Occipital lobe (tissue), 2 donors: ENCODE data around the gene BRMS1L. TPM values are rescaled to one million over a fixed set of nuclear protein-coding genes. Genes with fewer than 3 reads are reported as not detected.
"Not testable (repeated sequence)": the region's sequence is repeated elsewhere in the genome, so short reads cannot be mapped to it uniquely, and the experiment has no call there.

Experiments
- DNase-seq: peaks from one replicate; lab custom pipeline; 2025; lab: John Stamatoyannopoulos, UW
- total RNA-seq: library from RNA; depleted of rRNA; stranded (reverse); fragments of >200 nt; gene quantifications from one replicate; pipeline ENCODE4 v1.2.3, GENCODE V29; 2014

The BRMS1L gene
- total RNA-seq, 1 donor from 2014 or later: 19.0 TPM

GRCh38 chr14:35821564-35822411 lies 4.3 kb upstream of the BRMS1L start:
- no peak for DNase-seq

DNA sequence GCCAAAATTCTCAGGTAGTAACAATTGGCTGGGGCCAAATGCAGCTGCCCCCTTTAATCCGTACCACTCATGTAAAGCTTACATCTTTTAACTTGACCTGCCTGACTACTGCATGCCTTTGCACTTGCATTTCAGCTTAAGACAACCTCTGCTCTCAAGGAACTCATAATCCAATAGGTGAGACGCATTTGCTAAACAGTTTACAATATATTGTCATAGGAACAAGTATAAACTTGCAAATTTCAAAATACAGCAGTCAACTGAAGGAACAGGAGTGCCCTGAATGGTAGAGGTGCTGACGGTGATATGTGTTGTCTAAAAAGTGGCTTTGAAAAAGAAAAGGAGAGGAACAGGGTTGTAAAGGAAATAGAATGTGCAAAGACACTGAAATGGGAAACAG lies 3.6 kb upstream of the BRMS1L start:
- no peak for DNase-seq

- not testable (repeated sequence) for DNase-seq
Measured at GRCh38 chr14:35824446-35825165, 1.5 kb upstream of the BRMS1L start.

DNA sequence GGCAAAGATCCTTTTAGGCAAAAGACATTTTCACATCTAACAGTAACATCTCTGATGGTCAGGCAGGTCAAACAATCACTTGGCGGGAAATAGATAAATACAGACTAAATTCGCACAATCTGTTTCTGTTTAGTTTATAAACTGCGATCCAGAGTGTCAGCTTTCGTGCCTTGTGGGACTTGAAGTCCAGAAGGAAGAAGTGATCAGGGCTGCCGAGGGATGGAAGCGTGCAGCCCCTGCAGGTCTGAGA lies 245 bp upstream of the BRMS1L start:
- DNase-seq: no peak

GRCh38 chr14:35826952-35827416 lies 846 bp downstream of the BRMS1L start:
- no peak for DNase-seq

DNA sequence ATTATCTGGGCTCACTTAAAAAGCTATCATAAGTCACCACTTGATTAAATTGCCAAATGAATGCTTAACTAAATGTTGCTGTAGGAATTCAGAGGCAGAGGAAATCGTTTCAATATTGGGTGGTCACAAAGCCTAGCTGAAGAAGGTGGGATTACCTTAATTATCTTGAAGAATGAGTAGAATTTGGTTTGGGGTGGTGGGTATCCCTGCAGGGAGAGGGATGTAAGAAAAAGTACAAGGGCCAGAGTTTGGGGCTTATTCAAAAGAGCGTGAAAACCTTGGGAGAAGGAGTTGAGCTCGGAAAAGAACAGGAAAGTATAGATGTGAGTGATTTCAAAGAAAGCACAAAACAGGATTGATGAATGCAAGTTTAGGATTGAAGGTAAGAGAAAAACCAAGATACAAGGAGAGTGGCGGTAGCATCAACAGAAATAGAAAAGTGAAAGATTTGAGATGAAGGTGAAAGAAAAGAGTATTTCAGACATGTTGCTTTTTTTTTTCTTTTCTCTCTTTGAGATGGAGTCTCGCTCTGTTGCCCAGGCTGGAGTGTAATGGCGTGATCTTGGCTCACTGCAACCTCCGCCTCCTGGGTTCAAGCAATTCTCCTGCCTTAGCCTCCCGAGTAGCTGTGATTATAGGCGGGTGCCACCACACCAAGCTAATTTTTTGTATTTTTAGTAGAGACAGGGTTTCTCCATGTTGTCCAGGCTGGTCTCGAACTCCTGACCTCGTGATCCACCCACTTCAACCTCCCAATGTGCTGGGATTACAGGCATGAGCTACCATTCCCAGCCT lies 1.7 kb downstream of the BRMS1L start:
- no peak for DNase-seq

- no peak for DNase-seq
Measured at GRCh38 chr14:35829449-35829848, 3.3 kb downstream of the BRMS1L start.

DNA sequence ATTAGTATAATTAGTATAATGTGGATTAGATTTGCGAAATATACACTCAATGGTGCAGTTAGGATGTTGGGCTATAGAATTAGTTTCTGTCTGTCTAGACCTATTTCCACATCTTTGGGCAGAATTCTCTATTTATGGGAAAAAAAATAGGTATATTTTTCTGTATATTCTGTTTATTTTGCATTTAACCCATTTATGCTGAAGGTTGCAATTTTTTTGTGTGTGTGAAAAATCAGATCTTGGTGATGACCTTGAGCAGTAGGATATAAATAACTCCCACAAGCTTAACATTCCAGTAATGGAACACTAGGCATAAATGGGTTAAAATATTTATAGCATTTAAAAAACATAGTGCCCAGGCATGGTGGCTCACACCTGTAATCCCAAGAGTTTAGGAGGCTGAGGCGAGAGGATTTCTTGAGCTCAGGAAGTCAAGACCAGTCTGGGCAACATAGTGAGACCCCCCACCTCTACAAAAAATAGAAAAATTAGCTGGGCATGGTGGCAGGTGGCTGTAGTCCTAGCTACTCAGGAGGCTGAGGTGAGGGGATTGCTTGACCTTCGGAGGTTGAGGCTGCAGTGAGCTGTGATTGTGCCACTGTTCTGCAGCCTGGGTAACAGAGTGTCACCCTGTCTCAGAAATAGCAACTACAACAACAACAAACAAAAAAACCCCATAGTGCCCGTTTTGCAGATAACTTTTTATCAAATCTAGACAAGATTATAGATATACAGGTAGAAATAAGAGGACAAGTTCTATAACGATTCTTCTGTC lies 9.3 kb downstream of the BRMS1L start:
- no peak for DNase-seq

- DNase-seq: not testable (repeated sequence)
Measured at GRCh38 chr14:35841704-35842103, 15.6 kb downstream of the BRMS1L start.

DNA sequence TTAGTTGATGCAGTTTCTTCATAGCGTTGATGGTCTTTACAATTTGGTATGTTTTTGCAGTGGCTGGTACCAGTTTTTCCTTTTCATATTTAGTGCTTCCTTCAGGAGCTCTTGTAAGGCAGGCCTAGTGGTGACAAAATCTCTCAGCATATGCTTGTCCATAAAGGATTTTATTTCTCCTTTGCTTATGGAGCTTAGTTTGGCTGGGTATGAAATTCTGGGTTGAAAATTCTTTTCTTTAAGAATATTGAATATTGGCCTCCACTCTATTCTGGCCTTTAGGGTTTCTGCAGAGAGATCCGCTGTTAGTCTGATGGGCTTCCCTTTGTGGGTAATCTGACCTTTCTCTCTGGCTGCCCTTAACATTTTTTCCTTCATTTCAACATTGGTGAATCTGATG lies 16.1 kb downstream of the BRMS1L start:
- DNase-seq: not testable (repeated sequence)

GRCh38 chr14:35844494-35844893 lies 18.4 kb downstream of the BRMS1L start:
- no peak for DNase-seq

DNA sequence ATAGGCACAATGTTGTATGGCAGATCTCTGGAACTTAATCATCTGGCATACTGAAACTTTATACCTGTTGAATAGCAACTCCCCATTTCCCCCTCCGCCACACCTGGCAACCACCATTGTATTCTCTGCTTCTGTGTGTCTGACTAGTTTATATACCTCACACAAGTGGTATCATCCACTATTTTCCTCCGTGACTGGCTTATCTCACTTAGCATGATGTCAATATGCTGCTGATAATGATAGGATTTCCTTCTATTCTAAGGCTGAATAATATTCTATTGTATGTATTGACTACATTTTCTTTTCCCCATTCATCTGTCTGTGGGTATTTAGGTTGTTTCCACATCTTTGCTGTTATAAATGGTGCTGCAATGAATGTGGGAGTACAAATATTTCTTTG lies 21.5 kb downstream of the BRMS1L start:
- DNase-seq: no peak

DNA sequence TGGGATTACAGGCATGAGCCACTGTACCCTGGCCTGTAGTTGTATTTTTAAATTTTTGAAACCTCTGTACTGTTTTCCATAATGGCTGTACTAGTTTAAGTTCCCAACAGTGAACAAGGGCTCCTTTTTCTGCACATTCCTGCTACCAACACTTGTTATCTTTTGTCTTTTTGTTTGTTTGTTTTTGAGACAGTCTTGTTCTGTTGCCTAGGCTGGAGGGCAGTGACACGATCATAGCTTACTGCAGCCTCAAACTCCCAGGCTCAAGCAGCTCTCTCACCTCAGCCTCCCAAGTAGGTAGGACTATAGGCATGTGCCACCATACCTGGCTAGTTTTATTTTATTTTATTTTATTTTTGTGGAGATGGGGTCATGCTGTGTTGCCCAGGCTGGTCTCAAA lies 23.0 kb downstream of the BRMS1L start:
- DNase-seq: no peak

DNA sequence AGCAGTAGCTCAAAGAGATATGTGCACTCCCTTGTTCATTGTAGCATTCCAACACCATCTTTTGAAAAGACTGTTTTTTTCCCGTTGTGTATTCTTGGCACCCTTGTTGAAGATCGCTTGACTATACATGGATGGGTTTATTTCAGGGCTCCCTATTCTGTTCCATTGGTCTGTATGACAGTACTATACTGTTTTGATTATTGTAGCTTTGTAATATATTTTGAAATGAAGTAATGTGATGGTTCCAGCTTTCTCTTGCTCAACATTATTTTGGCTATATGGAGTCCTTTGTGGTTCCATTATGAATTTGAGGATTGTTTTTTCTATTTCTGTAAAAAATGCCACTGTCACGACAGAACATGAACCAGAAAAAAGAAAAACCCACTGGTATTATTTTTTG lies 25.7 kb downstream of the BRMS1L start:
- no peak for DNase-seq

DNA sequence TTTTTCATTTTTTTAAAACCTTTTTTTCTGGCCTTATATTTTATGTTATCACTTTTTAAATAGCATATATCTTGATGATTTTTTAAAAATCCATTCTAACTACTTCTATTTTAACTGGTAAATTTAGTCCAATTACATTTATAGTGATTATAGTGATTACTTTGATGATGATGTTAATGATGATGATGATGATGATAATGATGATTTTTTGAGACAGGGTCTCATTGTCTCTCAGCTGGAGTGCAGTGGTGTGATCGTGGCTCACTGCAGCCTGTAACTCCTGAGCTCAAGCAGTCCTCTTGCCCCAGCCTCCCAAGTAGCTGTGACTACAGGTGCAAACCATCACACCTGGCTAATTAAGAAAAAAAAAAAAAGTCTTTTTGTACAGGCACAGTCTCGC lies 27.1 kb downstream of the BRMS1L start:
- DNase-seq: no peak

DNA sequence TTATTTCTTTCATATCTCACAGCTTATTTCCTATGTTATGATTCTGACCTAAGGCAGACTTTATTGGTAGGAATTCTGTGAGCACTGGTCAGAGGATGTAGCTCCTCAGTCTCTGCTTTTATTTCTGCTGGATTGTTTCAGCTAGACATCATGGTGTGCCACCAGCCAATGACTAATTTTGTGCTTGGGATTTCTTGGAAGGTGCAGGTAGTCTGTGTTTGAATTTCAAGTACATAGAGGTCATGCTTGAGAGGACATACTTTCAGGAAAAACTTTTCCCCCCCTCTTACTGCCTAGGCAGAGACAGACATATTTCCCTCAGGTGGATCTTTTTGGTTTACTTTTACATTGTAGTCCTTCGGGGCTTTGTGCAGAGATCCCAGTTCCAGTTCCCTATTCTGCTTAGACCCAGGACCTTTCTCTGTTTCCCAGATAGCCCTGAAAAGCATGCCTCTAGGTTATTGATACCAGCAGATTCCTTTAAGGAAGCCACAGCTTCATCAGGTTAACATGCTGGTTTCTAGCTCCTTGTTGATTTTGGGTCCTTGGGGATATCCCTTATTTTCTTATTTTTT lies 28.6 kb downstream of the BRMS1L start:
- DNase-seq: no peak

DNA sequence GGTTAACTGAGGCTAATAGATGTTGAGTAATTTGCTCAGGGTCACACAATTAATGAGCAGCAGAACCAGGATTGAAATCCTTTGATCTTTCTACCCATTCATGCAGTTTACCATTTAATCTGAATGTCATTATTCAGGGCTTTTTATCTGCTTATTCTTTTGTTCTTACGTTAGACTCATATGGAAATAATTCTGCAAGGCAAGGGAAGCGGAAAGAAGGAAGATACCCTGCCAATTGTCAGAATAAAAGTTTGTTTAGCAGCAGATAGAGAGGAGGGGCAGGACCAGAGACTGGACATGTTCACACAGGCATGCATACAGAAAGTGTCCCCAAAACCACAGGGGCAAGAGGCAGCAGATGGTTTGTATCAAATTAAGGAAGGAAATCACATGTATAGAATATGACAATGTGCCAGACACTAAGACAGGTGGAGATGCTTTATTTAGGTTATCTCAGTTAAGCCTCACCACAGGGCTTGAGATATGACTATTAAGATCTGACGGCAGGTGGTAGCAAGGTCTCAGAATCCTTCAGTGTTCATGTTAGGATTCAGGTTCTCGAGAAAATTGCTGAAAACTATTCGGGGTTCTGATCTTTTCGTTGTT lies 29.8 kb downstream of the BRMS1L start:
- DNase-seq: no peak

- no peak for DNase-seq
Measured at GRCh38 chr14:35858521-35859209, 32.5 kb downstream of the BRMS1L start.

GRCh38 chr14:35861204-35861868 lies 35.2 kb downstream of the BRMS1L start:
- no peak for DNase-seq
